Measurements from ENCODE around the gene RAB35. TPM values are rescaled to one million over a fixed set of nuclear protein-coding genes. Genes with fewer than 3 reads are reported as not detected.

The RAB35 gene
- total RNA-seq, 2 experiments from 2014 or later = 58.4 to 63.2 TPM

DNA sequence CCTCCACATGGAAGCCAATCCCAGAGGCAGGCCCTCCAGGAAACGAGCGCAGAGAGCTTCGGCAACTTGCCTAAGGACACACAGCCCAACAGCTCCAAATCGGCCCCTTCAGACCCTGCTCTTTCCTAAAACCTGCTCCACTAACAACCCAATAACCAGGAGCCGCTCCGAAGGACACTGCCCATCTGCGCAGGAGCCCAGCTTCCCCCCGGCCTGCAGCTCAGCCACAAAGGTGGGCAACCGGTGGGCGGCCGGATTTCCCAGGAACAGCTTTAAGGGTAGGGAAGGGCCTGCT is 13.6 kb downstream of the RAB35 start:
- ChIA-PET POLR2A (no interaction called here), CTCF (interaction anchor here (1.0 kb wide), 1 partner anchor 16 kb away, joined by 5 read pairs; no protein-coding TSS in a partner anchor)
- H3K27ac Mint-ChIP-seq = no peak overlapping the region
- H3K4me3 Mint-ChIP-seq = no peak overlapping the region
- no peaks in the 10 kb centered on the region for H3K27me3 Mint-ChIP-seq
- ATAC-seq (no peak), DNase-seq (no peak)
- H3K9me3 Mint-ChIP-seq (ENCODE audit: low read depth) = no peaks in the 10 kb centered on the region
- peaks cover 38% of the 10 kb centered on the region for H3K36me3 Mint-ChIP-seq (ENCODE audit: low read depth)
- peaks cover 19% of the 10 kb centered on the region for H3K4me1 Mint-ChIP-seq
- intact Hi-C loops (cut with DNase I, micrococcal nuclease) = no loop called here

DNA sequence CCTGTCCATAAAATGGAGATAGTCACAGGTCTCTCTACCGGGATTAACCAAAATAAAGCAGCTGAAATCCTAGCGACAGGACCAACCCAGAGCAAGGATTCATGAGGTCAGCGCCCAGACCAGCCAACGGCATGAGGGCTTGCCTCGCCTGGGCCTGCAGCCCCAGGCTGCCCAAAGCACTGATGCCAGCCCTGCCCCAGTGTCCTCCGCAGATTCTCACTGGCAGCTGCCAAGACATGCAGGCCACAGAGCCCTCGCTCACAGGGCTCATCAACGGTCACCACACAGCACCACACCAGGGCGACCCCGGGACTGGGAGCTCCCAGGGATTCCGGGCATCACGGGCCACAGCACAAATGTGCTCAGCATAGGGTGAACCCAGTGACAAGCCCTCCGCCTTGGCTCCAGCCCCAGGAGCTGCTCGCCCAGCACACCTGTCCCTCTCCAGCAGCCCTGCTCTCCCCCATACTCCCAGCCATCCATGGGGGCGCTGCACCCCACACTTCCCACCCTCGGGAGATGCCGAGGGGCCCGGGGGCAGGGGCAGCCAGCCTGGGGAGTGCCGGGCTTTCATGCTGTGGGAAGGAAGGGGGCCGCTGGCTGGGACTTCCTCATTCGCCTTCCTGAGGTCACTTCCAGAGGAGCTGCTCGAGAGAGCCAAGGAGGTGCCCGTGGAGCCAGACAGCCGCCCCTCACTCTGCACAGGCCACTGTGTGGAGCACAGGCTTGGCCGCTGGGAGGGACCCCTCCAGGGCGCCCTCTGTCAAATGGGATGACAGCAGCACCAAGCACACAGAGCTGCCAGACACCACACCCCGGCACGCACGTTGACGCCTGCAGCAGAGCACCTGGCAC is 14.1 kb downstream of the RAB35 start:
- DNase-seq = no peak
- Mint-ChIP-seq H3K36me3 (ENCODE audit: low read depth) (peaks cover 35% of the 10 kb centered on the region), H3K27me3 (no peaks in the 10 kb centered on the region), H3K9me3 (ENCODE audit: low read depth) (no peaks in the 10 kb centered on the region), H3K4me1 (peaks cover 19% of the 10 kb centered on the region), H3K27ac (peak overlapping the region; percentile 79), H3K4me3 (no peak overlapping the region)
- POLR2A ChIA-PET = no interaction called here
- intact Hi-C loops (cut with DNase I, micrococcal nuclease) = no loop called here
- ATAC-seq = no peak
- CTCF ChIA-PET = interaction anchor here (1.0 kb wide), 1 partner anchor 15 kb away, joined by 5 read pairs; no protein-coding TSS in a partner anchor

DNA sequence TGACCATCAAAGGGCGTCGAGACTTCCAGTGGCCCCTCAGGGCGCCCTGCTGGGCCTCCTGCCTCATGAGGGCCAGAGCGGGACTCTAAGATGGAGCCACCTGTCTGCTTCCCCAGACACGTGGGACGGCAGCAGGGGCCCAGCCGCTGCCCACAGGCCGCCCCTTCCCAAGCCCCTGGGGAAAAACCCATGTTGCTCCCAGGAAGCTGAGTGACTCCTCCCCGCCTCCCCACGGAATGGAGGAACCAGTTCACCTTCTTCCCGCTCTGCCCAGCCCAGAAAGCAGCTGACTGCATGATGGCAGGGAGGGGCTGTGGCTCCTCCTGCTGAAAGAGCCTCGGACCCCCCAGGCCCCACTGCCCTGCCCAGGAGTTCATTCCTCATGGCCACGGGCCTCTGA is 14.9 kb downstream of the RAB35 start:
- ChIA-PET POLR2A (no interaction called here), CTCF (no interaction called here)
- DNase-seq (no peak), ATAC-seq (no peak)
- intact Hi-C loops (cut with DNase I, micrococcal nuclease) = no loop called here
- no peak overlapping the region for H3K4me3 Mint-ChIP-seq
- no peaks in the 10 kb centered on the region for H3K27me3 Mint-ChIP-seq
- peaks cover 19% of the 10 kb centered on the region for H3K4me1 Mint-ChIP-seq
- H3K27ac Mint-ChIP-seq = peak overlapping the region; percentile 79
- H3K9me3 Mint-ChIP-seq (ENCODE audit: low read depth) = no peaks in the 10 kb centered on the region
- peaks cover 31% of the 10 kb centered on the region for H3K36me3 Mint-ChIP-seq (ENCODE audit: low read depth)

- Mint-ChIP-seq H3K4me1 (peaks cover 17% of the 10 kb centered on the region), H3K9me3 (ENCODE audit: low read depth) (no peaks in the 10 kb centered on the region), H3K4me3 (no peak overlapping the region)
Measured at GRCh38 chr12:120101182-120101581, 15.4 kb downstream of the RAB35 start.

DNA sequence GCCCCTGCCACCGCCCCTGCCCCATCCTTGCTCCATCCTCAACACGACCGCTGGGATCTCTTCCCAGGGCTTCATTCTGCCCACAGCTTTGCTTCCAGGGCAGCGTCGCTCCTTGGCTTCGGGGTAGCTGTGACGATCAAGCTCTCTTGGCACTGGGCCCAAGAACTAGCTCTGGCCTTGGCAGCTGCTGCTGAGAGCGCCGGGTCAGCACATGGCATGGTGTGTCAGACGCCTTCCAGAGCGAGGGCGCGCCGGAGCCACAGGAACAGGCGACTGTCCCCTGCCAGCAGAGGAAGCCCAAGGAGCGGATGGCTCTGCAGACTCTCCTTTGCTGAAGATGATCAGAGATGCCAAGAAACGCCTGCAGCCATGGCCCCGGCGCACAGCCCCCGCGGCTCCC is 15.9 kb downstream of the RAB35 start:
- ChIA-PET POLR2A (interaction anchor here (0.6 to 0.9 kb wide), 2 partner anchors 17 to 69 kb away, joined by 3 to 4 read pairs; no protein-coding TSS in a partner anchor), CTCF (interaction anchor here (1.1 to 1.4 kb wide), 4 partner anchors 13 to 102 kb away, joined by 3 to 6 read pairs (median 3); no protein-coding TSS in a partner anchor)
- Mint-ChIP-seq H3K4me1 (peaks cover 16% of the 10 kb centered on the region), H3K4me3 (no peak overlapping the region), H3K9me3 (ENCODE audit: low read depth) (no peaks in the 10 kb centered on the region), H3K36me3 (ENCODE audit: low read depth) (peaks cover 29% of the 10 kb centered on the region), H3K27ac (no peak overlapping the region), H3K27me3 (no peaks in the 10 kb centered on the region)
- no peak for ATAC-seq
- intact Hi-C loops (cut with DNase I, micrococcal nuclease) = no loop called here
- no peak for DNase-seq

More at GRCh38 chr12:120101182-120101581, 15.4 kb downstream of the RAB35 start:
- Mint-ChIP-seq H3K27ac (peak overlapping the region; percentile 79), H3K36me3 (ENCODE audit: low read depth) (peaks cover 32% of the 10 kb centered on the region), H3K27me3 (no peaks in the 10 kb centered on the region)
- POLR2A ChIA-PET = interaction anchor here (0.6 to 0.9 kb wide), 2 partner anchors 16 to 68 kb away, joined by 3 to 4 read pairs; no protein-coding TSS in a partner anchor
- CTCF ChIA-PET = interaction anchor here (1.1 to 1.4 kb wide), 3 partner anchors 14 to 32 kb away, joined by 3 to 6 read pairs (median 3); no protein-coding TSS in a partner anchor
- ATAC-seq (no peak), DNase-seq (no peak)
- intact Hi-C loops (cut with DNase I, micrococcal nuclease) = no loop called here

DNA sequence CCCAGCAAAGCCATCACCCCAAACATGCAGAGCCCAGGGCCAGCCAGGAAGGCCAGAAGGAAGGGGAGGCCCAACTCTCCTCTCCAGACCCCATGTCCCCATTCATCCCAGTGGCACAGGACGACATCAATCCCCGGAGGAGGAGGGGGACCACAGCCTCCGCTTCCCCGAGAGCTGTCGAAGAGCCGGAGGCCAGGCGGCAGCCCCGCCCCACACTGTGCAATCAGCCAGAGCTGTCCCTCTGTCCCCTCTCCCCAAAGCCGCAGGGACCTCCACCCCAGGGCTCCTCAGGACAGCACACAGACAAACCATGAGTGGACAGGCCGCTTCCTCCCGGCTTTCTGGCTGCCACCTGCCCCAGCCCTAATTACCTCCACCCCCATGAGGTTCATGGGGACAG is 16.8 kb downstream of the RAB35 start:
- POLR2A ChIA-PET = interaction anchor here (0.6 kb wide), 1 partner anchor 10 kb away, joined by 3 read pairs; no protein-coding TSS in a partner anchor
- H3K36me3 Mint-ChIP-seq (ENCODE audit: low read depth) = peaks cover 24% of the 10 kb centered on the region
- DNase-seq (no peak), ATAC-seq (no peak)
- no peaks in the 10 kb centered on the region for H3K9me3 Mint-ChIP-seq (ENCODE audit: low read depth)
- no peaks in the 10 kb centered on the region for H3K27me3 Mint-ChIP-seq
- H3K4me1 Mint-ChIP-seq = peaks cover 13% of the 10 kb centered on the region
- H3K4me3 Mint-ChIP-seq = no peak overlapping the region
- intact Hi-C loops (cut with DNase I, micrococcal nuclease) = no loop called here
- no peak overlapping the region for H3K27ac Mint-ChIP-seq
- CTCF ChIA-PET = interaction anchor here (1.1 to 1.4 kb wide), 2 partner anchors 12 to 101 kb away, joined by 3 to 6 read pairs; no protein-coding TSS in a partner anchor

DNA sequence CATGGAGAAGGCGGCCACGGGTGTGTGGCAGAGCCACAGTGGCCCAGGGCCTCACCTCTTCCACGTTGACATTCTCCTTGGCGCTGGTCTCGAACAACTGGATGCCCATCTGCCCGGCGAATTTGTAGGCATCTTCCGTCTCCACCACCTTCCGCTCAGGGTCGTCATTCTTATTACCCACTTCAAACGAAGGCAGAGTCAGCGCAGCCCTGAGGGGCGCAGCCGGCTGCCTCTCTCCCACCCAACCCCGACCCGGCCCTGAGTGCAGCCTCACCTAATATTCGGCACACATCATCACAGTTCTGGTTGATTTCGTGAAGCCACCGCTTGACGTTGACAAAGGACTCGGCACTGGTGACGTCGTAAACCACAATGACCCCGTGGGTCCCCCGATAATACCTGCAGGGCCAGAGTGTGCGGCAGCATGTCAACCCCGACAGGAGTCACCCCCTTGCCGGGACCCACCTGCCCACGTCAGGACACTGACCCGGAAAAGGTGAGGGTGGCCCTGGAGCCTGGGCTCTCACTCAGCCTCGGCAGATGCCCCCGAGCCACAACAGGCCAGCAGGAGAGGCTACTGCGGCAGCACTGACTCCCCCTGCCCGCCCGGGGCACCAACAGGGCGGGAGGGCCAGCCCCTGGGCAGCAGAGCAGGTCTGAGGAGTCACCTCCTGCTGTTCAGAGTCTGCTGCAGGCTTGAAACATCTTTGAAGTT is 17.6 kb downstream of the RAB35 start:
- ChIA-PET CTCF (no interaction called here), POLR2A (no interaction called here)
- intact Hi-C loops (cut with DNase I, micrococcal nuclease) = no loop called here
- H3K27me3 Mint-ChIP-seq = no peaks in the 10 kb centered on the region
- ATAC-seq (no peak), DNase-seq (no peak)
- H3K4me3 Mint-ChIP-seq = no peak overlapping the region
- no peaks in the 10 kb centered on the region for H3K9me3 Mint-ChIP-seq (ENCODE audit: low read depth)
- H3K27ac Mint-ChIP-seq = no peak overlapping the region
- peaks cover 22% of the 10 kb centered on the region for H3K36me3 Mint-ChIP-seq (ENCODE audit: low read depth)
- H3K4me1 Mint-ChIP-seq = peaks cover 13% of the 10 kb centered on the region

GRCh38 chr12:120096671-120097202 is 19.8 kb downstream of the RAB35 start:
- intact Hi-C loops (cut with DNase I, micrococcal nuclease) = no loop called here
- Mint-ChIP-seq H3K27ac (no peak overlapping the region), H3K9me3 (ENCODE audit: low read depth) (no peaks in the 10 kb centered on the region), H3K4me3 (no peak overlapping the region), H3K36me3 (ENCODE audit: low read depth) (peaks cover 18% of the 10 kb centered on the region), H3K27me3 (no peaks in the 10 kb centered on the region), H3K4me1 (peaks cover 7% of the 10 kb centered on the region)
- DNase-seq (no peak), ATAC-seq (no peak)
- ChIA-PET CTCF (interaction anchor here (0.7 to 1.2 kb wide), 3 partner anchors 10 to 108 kb away, joined by 3 to 4 read pairs (median 3); partner anchors contain the start of gene BICDL1), POLR2A (interaction anchor here (0.9 kb wide), 1 partner anchor 11 kb away, joined by 3 read pairs; no protein-coding TSS in a partner anchor)

GRCh38 chr12:120095736-120096135 is 20.8 kb downstream of the RAB35 start:
- peak overlapping the region; percentile 42 for H3K27ac Mint-ChIP-seq
- H3K27me3 Mint-ChIP-seq = no peaks in the 10 kb centered on the region
- no peak overlapping the region for H3K4me3 Mint-ChIP-seq
- intact Hi-C loops (cut with DNase I, micrococcal nuclease) = no loop called here
- peaks cover 24% of the 10 kb centered on the region for H3K36me3 Mint-ChIP-seq (ENCODE audit: low read depth)
- ATAC-seq (no peak), DNase-seq (no peak)
- POLR2A ChIA-PET = no interaction called here
- CTCF ChIA-PET = interaction anchor here (0.6 kb wide), 1 partner anchor 9 kb away, joined by 3 read pairs; no protein-coding TSS in a partner anchor
- no peaks in the 10 kb centered on the region for H3K4me1 Mint-ChIP-seq
- no peaks in the 10 kb centered on the region for H3K9me3 Mint-ChIP-seq (ENCODE audit: low read depth)

GRCh38 chr12:120095331-120095730 is 21.2 kb downstream of the RAB35 start:
- ChIA-PET CTCF (interaction anchor here (0.6 kb wide), 1 partner anchor 8 kb away, joined by 3 read pairs; no protein-coding TSS in a partner anchor), POLR2A (no interaction called here)
- DNase-seq (no peak), ATAC-seq (no peak)
- Mint-ChIP-seq H3K4me1 (no peaks in the 10 kb centered on the region), H3K9me3 (ENCODE audit: low read depth) (no peaks in the 10 kb centered on the region), H3K36me3 (ENCODE audit: low read depth) (peaks cover 22% of the 10 kb centered on the region), H3K27ac (no peak overlapping the region), H3K4me3 (no peak overlapping the region), H3K27me3 (no peaks in the 10 kb centered on the region)
- intact Hi-C loops (cut with DNase I, micrococcal nuclease) = no loop called here

- Mint-ChIP-seq H3K4me3 (no peak overlapping the region), H3K27ac (no peak overlapping the region), H3K4me1 (no peaks in the 10 kb centered on the region), H3K9me3 (ENCODE audit: low read depth) (no peaks in the 10 kb centered on the region), H3K36me3 (ENCODE audit: low read depth) (peaks cover 22% of the 10 kb centered on the region), H3K27me3 (no peaks in the 10 kb centered on the region)
- DNase-seq (no peak), ATAC-seq (no peak)
- intact Hi-C loops (cut with DNase I, micrococcal nuclease) = no loop called here
- ChIA-PET POLR2A (no interaction called here), CTCF (interaction anchor here (0.8 kb wide), 1 partner anchor 97 kb away, joined by 3 read pairs; no protein-coding TSS in a partner anchor)
Measured at GRCh38 chr12:120094485-120094884, 22.1 kb downstream of the RAB35 start.
